Thyroid gland (tissue), 4 donors: Measurements from ENCODE around the gene PCDHGA2.
A peak's percentile ranks its signal among the peaks of the same experiment; 100 is the strongest.

ENCODE experiments used
- CTCF ChIP-seq, 6 experiments: fragments of 200-600 bp in 3 of 6; fragments of 450-650 bp in 3 of 6; sonication (generic) in 3 of 6; IDR thresholded peaks; one replicate each; pipeline ENCODE4 v1.5.1; 2016 to 2019; ENCODE audit warnings: antibody characterized with exemption in 6 of 6, mild to moderate bottlenecking in 2 of 6, inconsistent platforms in 1 of 6, moderate library complexity in 1 of 6
- POLR2A ChIP-seq, 2 donors: fragments of 450-650 bp; IDR thresholded peaks; one replicate each; pipeline ENCODE4 v1.6.1; 2017; ENCODE audit warnings: antibody characterized with exemption in 2 of 2, mild to moderate bottlenecking in 2 of 2, moderate library complexity in 1 of 2

- TF ChIP-seq POLR2A (IDR thresholded peaks at IDR 0.05) = no peak
- peak in 3 of 6 experiments; percentile 31 to 46 (median 36) for TF ChIP-seq CTCF (IDR thresholded peaks at IDR 0.05)
These were observed 31.7 kb downstream of the PCDHGA2 start, which contains the start of gene PCDHGB3 for GRCh38 chr5:141369994-141370848.
